SK-N-SH (cell line): ENCODE results near the gene RFPL3. TPM values are rescaled to one million over a fixed set of nuclear protein-coding genes. Genes with fewer than 3 reads are reported as not detected.

Experiments used
- CTCF ChIA-PET: fragments of 300-600, 350-600 bp; formaldehyde crosslinking; extraction: SDS; loops from one replicate; lab custom pipeline; 2021; lab: Yijun Ruan, JAX
- POLR2A ChIA-PET: fragments of 350-600 bp; sonication (Branson Sonifier 250); formaldehyde crosslinking; extraction: SDS; loops from one replicate; lab custom pipeline; 2020; ENCODE audit warnings: antibody characterized with exemption, inconsistent platforms; lab: Yijun Ruan, JAX
- DNase-seq: peaks from one replicate; pipeline ENCODE4 v3.0.0; 2012
- H2AFZ ChIP-seq: fragments of 200-600 bp; sonication (generic); 2 replicates; pipeline ENCODE4 v1.8.1; 2016; ENCODE audit warnings: antibody characterized with exemption, mild to moderate bottlenecking, low read depth
- H3F3A ChIP-seq: fragments of 200-600 bp; sonication (generic); replicated peaks from 2 replicates; pipeline ENCODE3; 2016; ENCODE audit warnings: antibody characterized with exemption, mild to moderate bottlenecking; ENCODE audit not compliant: insufficient read depth
- H3K27ac ChIP-seq, 2 experiments: fragments of 200-500 bp in 1 of 2; fragments of 200-600 bp in 1 of 2; sonication (Bioruptor generic) in 1 of 2; sonication (generic), shearing (Covaris generic) in 1 of 2; 2 replicates each; pipeline versions ENCODE4 v1.5.1 to v1.6.1; 2014 to 2016; ENCODE audit warnings: low read depth in 2 of 2, inconsistent platforms in 1 of 2, low read length in 1 of 2, mild to moderate bottlenecking in 1 of 2, mixed read lengths in 1 of 2
- H3K27me3 ChIP-seq: fragments of 200-600 bp; sonication (generic), shearing (Covaris generic); 2 replicates; pipeline ENCODE4 v1.6.1; 2016; ENCODE audit warnings: mixed run types; ENCODE audit not compliant: insufficient read depth
- H3K36me3 ChIP-seq, 2 experiments: fragments of 200-500 bp in 1 of 2; fragments of 200-600 bp in 1 of 2; sonication (Bioruptor generic) in 1 of 2; sonication (generic) in 1 of 2; replicated peaks in 1 of 2; 2 replicates each; pipeline versions ENCODE3 to v1.5.1; 2014 to 2016; ENCODE audit warnings: low read length in 1 of 2, mild to moderate bottlenecking in 1 of 2; ENCODE audit not compliant: insufficient read depth in 2 of 2, control insufficient read depth in 1 of 2
- H3K4me1 ChIP-seq, 2 experiments: fragments of 200-500 bp in 1 of 2; fragments of 200-600 bp in 1 of 2; sonication (Bioruptor generic) in 1 of 2; sonication (generic), shearing (Covaris generic) in 1 of 2; 2 replicates each; pipeline versions ENCODE4 v1.5.1 to v1.6.1; 2014 to 2016; ENCODE audit warnings: low read depth in 1 of 2, low read length in 1 of 2, mixed run types in 1 of 2; ENCODE audit not compliant: insufficient read depth in 2 of 2, control insufficient read depth in 1 of 2
- H3K4me2 ChIP-seq: fragments of 200-600 bp; sonication (generic), shearing (Covaris generic); 2 replicates; pipeline ENCODE4 v1.6.1; 2017; ENCODE audit warnings: mixed run types
- H3K4me3 ChIP-seq, 2 experiments: fragments of 200-500 bp in 1 of 2; fragments of 200-600 bp in 1 of 2; sonication (Bioruptor generic) in 1 of 2; sonication (generic), shearing (Covaris generic) in 1 of 2; 2 replicates each; pipeline versions ENCODE4 v1.5.1 to v1.8.1; 2014 to 2016; ENCODE audit warnings: low read depth in 2 of 2, inconsistent platforms in 1 of 2, low read length in 1 of 2, mild to moderate bottlenecking in 1 of 2, mixed read lengths in 1 of 2, moderate library complexity in 1 of 2
- H3K79me2 ChIP-seq: fragments of 200-600 bp; sonication (generic); 2 replicates; pipeline ENCODE4 v1.8.1; 2017; ENCODE audit warnings: mild to moderate bottlenecking; ENCODE audit not compliant: insufficient read depth
- H3K9ac ChIP-seq: fragments of 200-600 bp; sonication (generic); 2 replicates; pipeline ENCODE4 v1.6.1; 2017; ENCODE audit warnings: mixed run types
- H3K9me2 ChIP-seq: fragments of 200-600 bp; sonication (generic); 2 replicates; pipeline ENCODE4 v1.6.1; 2017; ENCODE audit warnings: mixed run types
- H3K9me3 ChIP-seq: fragments of 200-600 bp; sonication (generic); 2 replicates; pipeline ENCODE4 v1.6.1; 2017; ENCODE audit warnings: mixed run types, mild to moderate bottlenecking, moderate library complexity
- H4K20me1 ChIP-seq: fragments of 200-600 bp; sonication (generic); 2 replicates; pipeline ENCODE4 v1.6.1; 2017; ENCODE audit warnings: mild to moderate bottlenecking, mixed run types; ENCODE audit not compliant: insufficient read depth
- CHD2 ChIP-seq: fragments of 150-350 bp; IDR thresholded peaks from 2 replicates; pipeline ENCODE4 v1.6.1; 2018; ENCODE audit warnings: low read length; ENCODE audit not compliant: partially characterized antibody
- ELF1 ChIP-seq: IDR thresholded peaks from 2 replicates; pipeline ENCODE4 v1.4.0; 2012
- EP300 ChIP-seq, 2 experiments: IDR thresholded peaks; 2 replicates each; pipeline versions ENCODE4 v1.4.0 to v1.6.1; 2012; ENCODE audit warnings: borderline replicate concordance in 1 of 2, low read depth in 1 of 2, low read length in 1 of 2
- EZH2phosphoT487 ChIP-seq: fragments of 200-600 bp; sonication (generic); IDR thresholded peaks from 2 replicates; pipeline ENCODE4 v1.6.1; 2017; ENCODE audit warnings: low read depth, mixed run types, mild to moderate bottlenecking, antibody characterized with exemption, moderate library complexity, borderline replicate concordance
- FOSL2 ChIP-seq: IDR thresholded peaks from 2 replicates; pipeline ENCODE4 v1.4.0; 2012; ENCODE audit warnings: low read depth, mild to moderate bottlenecking, moderate library complexity, borderline replicate concordance
- FOXJ3 ChIP-seq: sonication (generic); formaldehyde crosslinking; IDR thresholded peaks from 2 replicates; pipeline ENCODE4 v1.5.1; 2020; ENCODE audit warnings: mild to moderate bottlenecking, missing genetic modification reagents
- FOXM1 ChIP-seq: IDR thresholded peaks from 2 replicates; pipeline ENCODE4 v1.4.0; 2012; ENCODE audit warnings: low read depth, mild to moderate bottlenecking
- GABPA ChIP-seq: IDR thresholded peaks from 2 replicates; pipeline ENCODE4 v1.4.0; 2012; ENCODE audit warnings: low read depth, mild to moderate bottlenecking
- GATA2 ChIP-seq: sonication (generic); formaldehyde crosslinking; IDR thresholded peaks from 2 replicates; pipeline ENCODE4 v1.5.0; 2020; ENCODE audit warnings: mild to moderate bottlenecking, missing genetic modification reagents
- JUND ChIP-seq: IDR thresholded peaks from 2 replicates; pipeline ENCODE4 v1.4.0; 2012
- MEF2A ChIP-seq: IDR thresholded peaks from 2 replicates; pipeline ENCODE4 v1.4.0; 2012; ENCODE audit warnings: low read depth, borderline replicate concordance
- RAD21 ChIP-seq: IDR thresholded peaks from 2 replicates; pipeline ENCODE4 v1.6.1; 2012; ENCODE audit warnings: mild to moderate bottlenecking, low read length
- RCOR1 ChIP-seq: fragments of 150-350 bp; IDR thresholded peaks from 2 replicates; pipeline ENCODE4 v1.6.1; 2017; ENCODE audit warnings: antibody characterized with exemption, low read length
- RFX5 ChIP-seq: IDR thresholded peaks from 2 replicates; pipeline ENCODE4 v1.6.1; 2012; ENCODE audit warnings: mild to moderate bottlenecking, improper control_type of control experiment, low read length
- RXRA ChIP-seq: IDR thresholded peaks from 2 replicates; pipeline ENCODE4 v1.4.0; 2012; ENCODE audit warnings: low read depth, mild to moderate bottlenecking, borderline replicate concordance
- SMC3 ChIP-seq: IDR thresholded peaks from 2 replicates; pipeline ENCODE4 v1.6.1; 2012; ENCODE audit warnings: low read depth, low read length, improper control_type of control experiment
- TEAD4 ChIP-seq: IDR thresholded peaks from 2 replicates; pipeline ENCODE4 v1.4.0; 2012; ENCODE audit warnings: mild to moderate bottlenecking, borderline replicate concordance; ENCODE audit not compliant: insufficient read depth
- YY1 ChIP-seq: IDR thresholded peaks from 2 replicates; pipeline ENCODE4 v1.4.0; 2012; ENCODE audit warnings: low read depth, mild to moderate bottlenecking
- WGBS: methylation state at CpG from one replicate; pipeline ENCODE4 v1.1.6; 2017; ENCODE audit warnings: low lambda C conversion rate; 5-methylcytosine and 5-hydroxymethylcytosine counted together
- polyA plus RNA-seq, 3 experiments: library from polyadenylated mRNA; depleted of rRNA; stranded (reverse); fragments of >200 nt; gene quantifications; 2 replicates each; pipeline ENCODE4 v1.2.3, GENCODE V29; 2012
- TF ChIP-seq, protein P1 (sequence below): IDR thresholded peaks from 2 replicates; pipeline ENCODE4 v1.4.0; 2012; ENCODE audit warnings: low read depth, borderline replicate concordance
- TF ChIP-seq, protein P2 (sequence below): IDR thresholded peaks from 2 replicates; pipeline ENCODE4 v1.4.0; 2012; ENCODE audit warnings: low read depth
- TF ChIP-seq, protein P3 (sequence below): IDR thresholded peaks from 2 replicates; pipeline ENCODE4 v1.6.1; 2012; ENCODE audit warnings: mild to moderate bottlenecking, low read depth, low read length, moderate library complexity
- TF ChIP-seq, protein P4 (sequence below): fragments of 200-600 bp; sonication (generic); IDR thresholded peaks from 2 replicates; pipeline ENCODE4 v1.6.1; 2017; ENCODE audit warnings: antibody characterized with exemption, mild to moderate bottlenecking, moderate library complexity
- TF ChIP-seq, protein P5 (sequence below): IDR thresholded peaks from 2 replicates; pipeline ENCODE4 v1.4.0; 2012; ENCODE audit warnings: low read depth, borderline replicate concordance

The RFPL3 gene
- polyA plus RNA-seq, 1 of the 3 experiments (the other 2 are of a cell fraction) = not detected

DNA sequence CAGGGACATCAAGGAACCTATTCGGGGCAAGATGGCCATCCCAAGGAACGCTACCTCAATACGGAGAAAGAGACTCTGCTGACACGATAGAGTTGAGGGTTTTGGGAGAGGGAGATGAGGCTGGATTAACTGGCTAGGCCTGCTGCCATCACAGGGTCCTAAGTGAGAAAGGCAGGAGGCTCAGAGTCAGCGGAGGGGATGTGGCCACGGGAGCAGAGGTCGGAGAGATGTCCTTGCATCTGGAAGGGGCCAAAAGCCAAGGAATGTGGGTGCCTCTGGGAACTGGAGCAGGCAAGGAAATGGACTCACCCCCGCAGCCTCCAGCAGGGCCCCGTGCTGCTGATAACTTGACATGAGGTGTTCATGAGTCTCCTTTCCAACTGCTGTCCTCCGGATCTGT lies 31.0 kb upstream of the RFPL3 start (continued):
- TF ChIP-seq, protein P1, sequence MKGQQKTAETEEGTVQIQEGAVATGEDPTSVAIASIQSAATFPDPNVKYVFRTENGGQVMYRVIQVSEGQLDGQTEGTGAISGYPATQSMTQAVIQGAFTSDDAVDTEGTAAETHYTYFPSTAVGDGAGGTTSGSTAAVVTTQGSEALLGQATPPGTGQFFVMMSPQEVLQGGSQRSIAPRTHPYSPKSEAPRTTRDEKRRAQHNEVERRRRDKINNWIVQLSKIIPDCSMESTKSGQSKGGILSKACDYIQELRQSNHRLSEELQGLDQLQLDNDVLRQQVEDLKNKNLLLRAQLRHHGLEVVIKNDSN = no peak
- TF ChIP-seq RCOR1 (no peak), RFX5 (no peak), FOXJ3 (CRISPR knock-in tag) (no peak), CHD2 (no peak)

DNA sequence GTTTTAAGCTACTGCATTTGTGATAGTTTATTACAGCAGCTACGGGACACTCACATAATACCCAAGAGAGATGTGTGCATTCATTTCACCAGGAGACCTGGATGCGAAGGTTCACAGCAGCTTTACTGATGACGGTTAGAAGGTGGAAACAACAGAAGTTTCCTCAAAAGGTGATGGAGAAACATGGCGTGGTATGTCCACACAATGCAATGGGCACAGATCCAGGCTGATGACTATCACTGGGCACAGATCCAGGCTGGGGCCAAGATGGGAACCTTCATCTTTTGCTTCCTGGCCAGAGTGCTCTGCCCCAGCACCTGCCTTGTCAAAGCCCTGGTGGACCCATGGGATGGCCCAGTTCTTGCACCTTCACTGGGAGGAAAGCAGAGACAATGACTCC lies 30.6 kb upstream of the RFPL3 start:
- H3K9me3 ChIP-seq = no peaks in the 10 kb centered on the region
- WGBS = 82% methylated on average over 4 of the region's 4 CpGs
- H3K36me3 ChIP-seq = no peaks in the 10 kb centered on the region
- H3K9ac ChIP-seq = no peak overlapping the region
- H3K4me3 ChIP-seq = no peak overlapping the region
- TF ChIP-seq ELF1 (no peak), TEAD4 (no peak), EP300 (IDR thresholded peaks at IDR 0.05; ENCODE audit: borderline replicate concordance in 1 of 2, low read depth in 1 of 2, low read length in 1 of 2) (no peak), JUND (no peak), RAD21 (no peak), SMC3 (no peak), RXRA (no peak), FOXJ3 (CRISPR knock-in tag) (no peak), GABPA (no peak), FOXM1 (no peak), MEF2A (no peak), YY1 (no peak), GATA2 (CRISPR knock-in tag) (no peak), EZH2phosphoT487 (no peak), FOSL2 (no peak), RFX5 (no peak)
- TF ChIP-seq, protein P2, sequence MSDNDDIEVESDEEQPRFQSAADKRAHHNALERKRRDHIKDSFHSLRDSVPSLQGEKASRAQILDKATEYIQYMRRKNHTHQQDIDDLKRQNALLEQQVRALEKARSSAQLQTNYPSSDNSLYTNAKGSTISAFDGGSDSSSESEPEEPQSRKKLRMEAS = no peak
- TF ChIP-seq, protein P3, sequence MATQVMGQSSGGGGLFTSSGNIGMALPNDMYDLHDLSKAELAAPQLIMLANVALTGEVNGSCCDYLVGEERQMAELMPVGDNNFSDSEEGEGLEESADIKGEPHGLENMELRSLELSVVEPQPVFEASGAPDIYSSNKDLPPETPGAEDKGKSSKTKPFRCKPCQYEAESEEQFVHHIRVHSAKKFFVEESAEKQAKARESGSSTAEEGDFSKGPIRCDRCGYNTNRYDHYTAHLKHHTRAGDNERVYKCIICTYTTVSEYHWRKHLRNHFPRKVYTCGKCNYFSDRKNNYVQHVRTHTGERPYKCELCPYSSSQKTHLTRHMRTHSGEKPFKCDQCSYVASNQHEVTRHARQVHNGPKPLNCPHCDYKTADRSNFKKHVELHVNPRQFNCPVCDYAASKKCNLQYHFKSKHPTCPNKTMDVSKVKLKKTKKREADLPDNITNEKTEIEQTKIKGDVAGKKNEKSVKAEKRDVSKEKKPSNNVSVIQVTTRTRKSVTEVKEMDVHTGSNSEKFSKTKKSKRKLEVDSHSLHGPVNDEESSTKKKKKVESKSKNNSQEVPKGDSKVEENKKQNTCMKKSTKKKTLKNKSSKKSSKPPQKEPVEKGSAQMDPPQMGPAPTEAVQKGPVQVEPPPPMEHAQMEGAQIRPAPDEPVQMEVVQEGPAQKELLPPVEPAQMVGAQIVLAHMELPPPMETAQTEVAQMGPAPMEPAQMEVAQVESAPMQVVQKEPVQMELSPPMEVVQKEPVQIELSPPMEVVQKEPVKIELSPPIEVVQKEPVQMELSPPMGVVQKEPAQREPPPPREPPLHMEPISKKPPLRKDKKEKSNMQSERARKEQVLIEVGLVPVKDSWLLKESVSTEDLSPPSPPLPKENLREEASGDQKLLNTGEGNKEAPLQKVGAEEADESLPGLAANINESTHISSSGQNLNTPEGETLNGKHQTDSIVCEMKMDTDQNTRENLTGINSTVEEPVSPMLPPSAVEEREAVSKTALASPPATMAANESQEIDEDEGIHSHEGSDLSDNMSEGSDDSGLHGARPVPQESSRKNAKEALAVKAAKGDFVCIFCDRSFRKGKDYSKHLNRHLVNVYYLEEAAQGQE = no peak
- TF ChIP-seq, protein P4, sequence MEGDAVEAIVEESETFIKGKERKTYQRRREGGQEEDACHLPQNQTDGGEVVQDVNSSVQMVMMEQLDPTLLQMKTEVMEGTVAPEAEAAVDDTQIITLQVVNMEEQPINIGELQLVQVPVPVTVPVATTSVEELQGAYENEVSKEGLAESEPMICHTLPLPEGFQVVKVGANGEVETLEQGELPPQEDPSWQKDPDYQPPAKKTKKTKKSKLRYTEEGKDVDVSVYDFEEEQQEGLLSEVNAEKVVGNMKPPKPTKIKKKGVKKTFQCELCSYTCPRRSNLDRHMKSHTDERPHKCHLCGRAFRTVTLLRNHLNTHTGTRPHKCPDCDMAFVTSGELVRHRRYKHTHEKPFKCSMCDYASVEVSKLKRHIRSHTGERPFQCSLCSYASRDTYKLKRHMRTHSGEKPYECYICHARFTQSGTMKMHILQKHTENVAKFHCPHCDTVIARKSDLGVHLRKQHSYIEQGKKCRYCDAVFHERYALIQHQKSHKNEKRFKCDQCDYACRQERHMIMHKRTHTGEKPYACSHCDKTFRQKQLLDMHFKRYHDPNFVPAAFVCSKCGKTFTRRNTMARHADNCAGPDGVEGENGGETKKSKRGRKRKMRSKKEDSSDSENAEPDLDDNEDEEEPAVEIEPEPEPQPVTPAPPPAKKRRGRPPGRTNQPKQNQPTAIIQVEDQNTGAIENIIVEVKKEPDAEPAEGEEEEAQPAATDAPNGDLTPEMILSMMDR = no peak
- TF ChIP-seq, protein P5, sequence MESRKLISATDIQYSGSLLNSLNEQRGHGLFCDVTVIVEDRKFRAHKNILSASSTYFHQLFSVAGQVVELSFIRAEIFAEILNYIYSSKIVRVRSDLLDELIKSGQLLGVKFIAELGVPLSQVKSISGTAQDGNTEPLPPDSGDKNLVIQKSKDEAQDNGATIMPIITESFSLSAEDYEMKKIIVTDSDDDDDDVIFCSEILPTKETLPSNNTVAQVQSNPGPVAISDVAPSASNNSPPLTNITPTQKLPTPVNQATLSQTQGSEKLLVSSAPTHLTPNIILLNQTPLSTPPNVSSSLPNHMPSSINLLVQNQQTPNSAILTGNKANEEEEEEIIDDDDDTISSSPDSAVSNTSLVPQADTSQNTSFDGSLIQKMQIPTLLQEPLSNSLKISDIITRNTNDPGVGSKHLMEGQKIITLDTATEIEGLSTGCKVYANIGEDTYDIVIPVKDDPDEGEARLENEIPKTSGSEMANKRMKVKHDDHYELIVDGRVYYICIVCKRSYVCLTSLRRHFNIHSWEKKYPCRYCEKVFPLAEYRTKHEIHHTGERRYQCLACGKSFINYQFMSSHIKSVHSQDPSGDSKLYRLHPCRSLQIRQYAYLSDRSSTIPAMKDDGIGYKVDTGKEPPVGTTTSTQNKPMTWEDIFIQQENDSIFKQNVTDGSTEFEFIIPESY = no peak
- no peaks in the 10 kb centered on the region for H3K27me3 ChIP-seq
- H3K4me1 ChIP-seq = peaks cover 0 to 12% of the 10 kb centered on the region in 2 experiments; a peak in 1 of 4 replicates
- no peaks in the 10 kb centered on the region for H3F3A ChIP-seq
- no peak overlapping the region for H3K27ac ChIP-seq
- no peaks in the 10 kb centered on the region for H3K79me2 ChIP-seq
- no peak overlapping the region for H3K4me2 ChIP-seq
- CTCF ChIA-PET = no interaction called here
- no peaks in the 10 kb centered on the region for H3K9me2 ChIP-seq
- no peaks in the 10 kb centered on the region for H4K20me1 ChIP-seq
- POLR2A ChIA-PET = no interaction called here
- no peak overlapping the region for H2AFZ ChIP-seq
- DNase-seq = no peak
